ENCODE data around the gene AKAP12. TPM values are rescaled to one million over a fixed set of nuclear protein-coding genes. Genes with fewer than 3 reads are reported as not detected.
A peak's percentile ranks its signal among the peaks of the same experiment; 100 is the strongest.

AKAP12 gene
- total RNA-seq, 1 experiment from 2014 or later, result 90.0 TPM

- H3K4me3 Mint-ChIP-seq, result no peak overlapping the region
- H3K27ac Mint-ChIP-seq, result peak overlapping the region; percentile 30; the same call in 1 of the 2 replicates
- no peak for DNase-seq (ENCODE audit: low spot score)
- no peaks in the 10 kb centered on the region for H3K9me3 Mint-ChIP-seq
- no peaks in the 10 kb centered on the region for H3K36me3 Mint-ChIP-seq
- peaks cover 25% of the 10 kb centered on the region for H3K4me1 Mint-ChIP-seq
- H3K27me3 Mint-ChIP-seq (ENCODE audit: low read depth), result no peaks in the 10 kb centered on the region
- ChIA-PET CTCF (interaction anchor here (0.6 to 1.9 kb wide), 2 partner anchors 18 to 31 kb away, joined by 3 to 8 read pairs; no protein-coding TSS in a partner anchor), POLR2A (no interaction called here)
- TF ChIP-seq EMX1 (CRISPR knock-in tag; IDR thresholded peaks at IDR 0.05) (no peak), TP53 (CRISPR knock-in tag; IDR thresholded peaks at IDR 0.05) (no peak), IRF2 (CRISPR knock-in tag; IDR thresholded peaks at IDR 0.05; ENCODE audit: borderline replicate concordance, low read depth) (no peak), CREB1 (CRISPR knock-in tag; IDR thresholded peaks at IDR 0.05) (no peak), ZNF232 (CRISPR knock-in tag; IDR thresholded peaks at IDR 0.05) (no peak), HMGXB4 (CRISPR knock-in tag; IDR thresholded peaks at IDR 0.05) (no peak), PRRX2 (CRISPR knock-in tag; IDR thresholded peaks at IDR 0.05) (no peak), ZNF396 (CRISPR knock-in tag; IDR thresholded peaks at IDR 0.05; ENCODE audit: borderline replicate concordance) (no peak), AFF4 (CRISPR knock-in tag; IDR thresholded peaks at IDR 0.05; ENCODE audit: borderline replicate concordance) (no peak), CBFB (CRISPR knock-in tag; IDR thresholded peaks at IDR 0.05; ENCODE audit: low read depth) (no peak), ZNF317 (CRISPR knock-in tag; IDR thresholded peaks at IDR 0.05; ENCODE audit: borderline replicate concordance, low read depth) (no peak)
- TF ChIP-seq, protein P1, sequence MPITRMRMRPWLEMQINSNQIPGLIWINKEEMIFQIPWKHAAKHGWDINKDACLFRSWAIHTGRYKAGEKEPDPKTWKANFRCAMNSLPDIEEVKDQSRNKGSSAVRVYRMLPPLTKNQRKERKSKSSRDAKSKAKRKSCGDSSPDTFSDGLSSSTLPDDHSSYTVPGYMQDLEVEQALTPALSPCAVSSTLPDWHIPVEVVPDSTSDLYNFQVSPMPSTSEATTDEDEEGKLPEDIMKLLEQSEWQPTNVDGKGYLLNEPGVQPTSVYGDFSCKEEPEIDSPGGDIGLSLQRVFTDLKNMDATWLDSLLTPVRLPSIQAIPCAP (CRISPR knock-in tag; IDR thresholded peaks at IDR 0.05), result no peak
- TF ChIP-seq, protein P2, sequence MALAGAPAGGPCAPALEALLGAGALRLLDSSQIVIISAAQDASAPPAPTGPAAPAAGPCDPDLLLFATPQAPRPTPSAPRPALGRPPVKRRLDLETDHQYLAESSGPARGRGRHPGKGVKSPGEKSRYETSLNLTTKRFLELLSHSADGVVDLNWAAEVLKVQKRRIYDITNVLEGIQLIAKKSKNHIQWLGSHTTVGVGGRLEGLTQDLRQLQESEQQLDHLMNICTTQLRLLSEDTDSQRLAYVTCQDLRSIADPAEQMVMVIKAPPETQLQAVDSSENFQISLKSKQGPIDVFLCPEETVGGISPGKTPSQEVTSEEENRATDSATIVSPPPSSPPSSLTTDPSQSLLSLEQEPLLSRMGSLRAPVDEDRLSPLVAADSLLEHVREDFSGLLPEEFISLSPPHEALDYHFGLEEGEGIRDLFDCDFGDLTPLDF (CRISPR knock-in tag; IDR thresholded peaks at IDR 0.05), result no peak
- TF ChIP-seq, protein P3, sequence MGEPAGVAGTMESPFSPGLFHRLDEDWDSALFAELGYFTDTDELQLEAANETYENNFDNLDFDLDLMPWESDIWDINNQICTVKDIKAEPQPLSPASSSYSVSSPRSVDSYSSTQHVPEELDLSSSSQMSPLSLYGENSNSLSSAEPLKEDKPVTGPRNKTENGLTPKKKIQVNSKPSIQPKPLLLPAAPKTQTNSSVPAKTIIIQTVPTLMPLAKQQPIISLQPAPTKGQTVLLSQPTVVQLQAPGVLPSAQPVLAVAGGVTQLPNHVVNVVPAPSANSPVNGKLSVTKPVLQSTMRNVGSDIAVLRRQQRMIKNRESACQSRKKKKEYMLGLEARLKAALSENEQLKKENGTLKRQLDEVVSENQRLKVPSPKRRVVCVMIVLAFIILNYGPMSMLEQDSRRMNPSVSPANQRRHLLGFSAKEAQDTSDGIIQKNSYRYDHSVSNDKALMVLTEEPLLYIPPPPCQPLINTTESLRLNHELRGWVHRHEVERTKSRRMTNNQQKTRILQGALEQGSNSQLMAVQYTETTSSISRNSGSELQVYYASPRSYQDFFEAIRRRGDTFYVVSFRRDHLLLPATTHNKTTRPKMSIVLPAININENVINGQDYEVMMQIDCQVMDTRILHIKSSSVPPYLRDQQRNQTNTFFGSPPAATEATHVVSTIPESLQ (CRISPR knock-in tag; IDR thresholded peaks at IDR 0.05), result no peak
- TF ChIP-seq, protein P4, sequence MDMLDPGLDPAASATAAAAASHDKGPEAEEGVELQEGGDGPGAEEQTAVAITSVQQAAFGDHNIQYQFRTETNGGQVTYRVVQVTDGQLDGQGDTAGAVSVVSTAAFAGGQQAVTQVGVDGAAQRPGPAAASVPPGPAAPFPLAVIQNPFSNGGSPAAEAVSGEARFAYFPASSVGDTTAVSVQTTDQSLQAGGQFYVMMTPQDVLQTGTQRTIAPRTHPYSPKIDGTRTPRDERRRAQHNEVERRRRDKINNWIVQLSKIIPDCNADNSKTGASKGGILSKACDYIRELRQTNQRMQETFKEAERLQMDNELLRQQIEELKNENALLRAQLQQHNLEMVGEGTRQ (CRISPR knock-in tag; IDR thresholded peaks at IDR 0.05), result no peak
- TF ChIP-seq, protein P5, sequence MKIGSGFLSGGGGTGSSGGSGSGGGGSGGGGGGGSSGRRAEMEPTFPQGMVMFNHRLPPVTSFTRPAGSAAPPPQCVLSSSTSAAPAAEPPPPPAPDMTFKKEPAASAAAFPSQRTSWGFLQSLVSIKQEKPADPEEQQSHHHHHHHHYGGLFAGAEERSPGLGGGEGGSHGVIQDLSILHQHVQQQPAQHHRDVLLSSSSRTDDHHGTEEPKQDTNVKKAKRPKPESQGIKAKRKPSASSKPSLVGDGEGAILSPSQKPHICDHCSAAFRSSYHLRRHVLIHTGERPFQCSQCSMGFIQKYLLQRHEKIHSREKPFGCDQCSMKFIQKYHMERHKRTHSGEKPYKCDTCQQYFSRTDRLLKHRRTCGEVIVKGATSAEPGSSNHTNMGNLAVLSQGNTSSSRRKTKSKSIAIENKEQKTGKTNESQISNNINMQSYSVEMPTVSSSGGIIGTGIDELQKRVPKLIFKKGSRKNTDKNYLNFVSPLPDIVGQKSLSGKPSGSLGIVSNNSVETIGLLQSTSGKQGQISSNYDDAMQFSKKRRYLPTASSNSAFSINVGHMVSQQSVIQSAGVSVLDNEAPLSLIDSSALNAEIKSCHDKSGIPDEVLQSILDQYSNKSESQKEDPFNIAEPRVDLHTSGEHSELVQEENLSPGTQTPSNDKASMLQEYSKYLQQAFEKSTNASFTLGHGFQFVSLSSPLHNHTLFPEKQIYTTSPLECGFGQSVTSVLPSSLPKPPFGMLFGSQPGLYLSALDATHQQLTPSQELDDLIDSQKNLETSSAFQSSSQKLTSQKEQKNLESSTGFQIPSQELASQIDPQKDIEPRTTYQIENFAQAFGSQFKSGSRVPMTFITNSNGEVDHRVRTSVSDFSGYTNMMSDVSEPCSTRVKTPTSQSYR (CRISPR knock-in tag; IDR thresholded peaks at IDR 0.05), result no peak
- no peak for ATAC-seq
Observed at GRCh38 chr6:151306269-151306783, 66.6 kb downstream of the AKAP12 start.

Measured in WTC11 (cell line).